HEK293 (cell line): Measurements from ENCODE around the gene GPS1.

Source experiments
- CTCF ChIP-seq: fragments of 450-650 bp; formaldehyde crosslinking; IDR thresholded peaks from 2 replicates; pipeline ENCODE4 v1.5.1; 2016; ENCODE audit warnings: missing biosample characterization, missing genetic modification characterization
- ZBTB11 ChIP-seq: fragments of 450-650 bp; formaldehyde crosslinking; conservative IDR thresholded peaks from 2 replicates; pipeline ENCODE4 v1.5.1; 2016; ENCODE audit warnings: low read depth, missing biosample characterization, missing genetic modification characterization

GRCh38 chr17:82091264-82092066 lies 39.8 kb downstream of the GPS1 start:
- TF ChIP-seq CTCF = no peak
- TF ChIP-seq ZBTB11 (tag by site-specific recombination) = no peak
